Measurements from ENCODE around the gene SEMA6B. TPM values are rescaled to one million over a fixed set of nuclear protein-coding genes. Genes with fewer than 3 reads are reported as not detected.

Gene SEMA6B
- total and polyA plus RNA-seq, 10 of the 15 experiments (the other 5 are each of a cell fraction or from before 2014, with no cell fraction given): 0.13 TPM; not detected in 9

- TF ChIP-seq SKIL (IDR thresholded peaks at IDR 0.05; ENCODE audit: low read depth, poor library complexity, severe bottlenecking): no peak
- TF ChIP-seq ASH2L (IDR thresholded peaks at IDR 0.05; ENCODE audit: borderline replicate concordance, low read depth): no peak
- no peak for TF ChIP-seq EED (IDR thresholded peaks at IDR 0.05; ENCODE audit: low read depth)
- no peak for TF ChIP-seq EZH2 (IDR thresholded peaks at IDR 0.05; ENCODE audit: borderline replicate concordance, control insufficient read depth, low read depth, low read length)
Measured at GRCh38 chr19:4606921-4607678, 47.6 kb upstream of the SEMA6B start (continued).

GRCh38 chr19:4606181-4606580, 46.7 kb upstream of the SEMA6B start:
- no peaks in the 10 kb centered on the region for H3K79me2 ChIP-seq (ENCODE audit: control insufficient read depth, insufficient read depth, low read length)
- SMC1A ChIA-PET (ENCODE audit: uncharacterized antibody, unreplicated experiment): no interaction called here
- intact Hi-C loops (cut with micrococcal nuclease; ENCODE audit: unreplicated experiment) (no loop called here), in situ Hi-C loops (cut with MboI) (no loop called here)
- H4K20me1 ChIP-seq (ENCODE audit: control insufficient read depth, insufficient read depth): no peaks in the 10 kb centered on the region
- no TSS peak for BruUV-seq (replicated peaks)
- H3K4me2 ChIP-seq (ENCODE audit: control insufficient read depth, insufficient read depth): no peak overlapping the region
- DNase-seq (ENCODE audit: low read depth, low spot score) (no peak), ATAC-seq (no peak), FAIRE-seq (no peak)
- H3K4me1 ChIP-seq (ENCODE audit: control insufficient read depth, insufficient read depth, low read length): no peaks in the 10 kb centered on the region
- RAD21 ChIA-PET (ENCODE audit: unreplicated experiment): no interaction called here
- H3K9me3 ChIP-seq (replicated peaks; ENCODE audit: control insufficient read depth, insufficient read depth, low read length): no peaks in the 10 kb centered on the region
- H3K27ac ChIP-seq (ENCODE audit: control insufficient read depth, insufficient read depth): no peak overlapping the region
- no peak overlapping the region for H3K9ac ChIP-seq (ENCODE audit: control insufficient read depth, insufficient read depth, low read length)
- CTCF ChIA-PET: no interaction called here
- H2AFZ ChIP-seq (ENCODE audit: control insufficient read depth, low read depth, low read length): no peak overlapping the region
- POLR2A ChIA-PET: no interaction called here
- no peak overlapping the region for H3K4me3 ChIP-seq
- H3K27me3 ChIP-seq (replicated peaks in 1 of 2; ENCODE audit: control insufficient read depth in 2 of 2, insufficient read depth in 2 of 2, low read length in 1 of 2): no peaks in the 10 kb centered on the region
- no peaks in the 10 kb centered on the region for H3K36me3 ChIP-seq (ENCODE audit: control insufficient read depth in 2 of 2, insufficient read depth in 2 of 2, low read length in 1 of 2)
- WGBS (ENCODE audit: insufficient coverage, insufficient replicate concordance, low lambda C conversion rate, missing lambda C conversion rate): 30% methylated on average over 5 of the region's 5 CpGs
- TF ChIP-seq SUPT20H (IDR thresholded peaks at IDR 0.05; ENCODE audit: borderline replicate concordance, control insufficient read depth, low read depth, low read length): no peak
- no peak for TF ChIP-seq EP300 (IDR thresholded peaks at IDR 0.05; ENCODE audit: borderline replicate concordance in 1 of 2, control insufficient read depth in 1 of 2, low read depth in 2 of 2, low read length in 2 of 2)
- no peak for TF ChIP-seq ATF3 (IDR thresholded peaks at IDR 0.05; ENCODE audit: borderline replicate concordance, extremely low read depth, low read depth, low read length)
- TF ChIP-seq SREBF2 (IDR thresholded peaks at IDR 0.05; ENCODE audit: low read length): no peak
- TF ChIP-seq ZNF687 (IDR thresholded peaks at IDR 0.05): no peak
- TF ChIP-seq RAD51 (IDR thresholded peaks at IDR 0.05): no peak
- no peak for TF ChIP-seq EGR1 (IDR thresholded peaks at IDR 0.05; ENCODE audit: borderline replicate concordance in 1 of 2, low read depth in 2 of 2, low read length in 2 of 2)
- no peak for TF ChIP-seq KAT2A (conservative IDR thresholded peaks at IDR 0.05; ENCODE audit: control insufficient read depth, low read depth, low read length)
- TF ChIP-seq E2F4 (IDR thresholded peaks at IDR 0.05; ENCODE audit: low read depth, low read length): no peak

Measured in GM12878 (cell line).